ENCODE data around the gene SFRP5.

Gene SFRP5

DNA sequence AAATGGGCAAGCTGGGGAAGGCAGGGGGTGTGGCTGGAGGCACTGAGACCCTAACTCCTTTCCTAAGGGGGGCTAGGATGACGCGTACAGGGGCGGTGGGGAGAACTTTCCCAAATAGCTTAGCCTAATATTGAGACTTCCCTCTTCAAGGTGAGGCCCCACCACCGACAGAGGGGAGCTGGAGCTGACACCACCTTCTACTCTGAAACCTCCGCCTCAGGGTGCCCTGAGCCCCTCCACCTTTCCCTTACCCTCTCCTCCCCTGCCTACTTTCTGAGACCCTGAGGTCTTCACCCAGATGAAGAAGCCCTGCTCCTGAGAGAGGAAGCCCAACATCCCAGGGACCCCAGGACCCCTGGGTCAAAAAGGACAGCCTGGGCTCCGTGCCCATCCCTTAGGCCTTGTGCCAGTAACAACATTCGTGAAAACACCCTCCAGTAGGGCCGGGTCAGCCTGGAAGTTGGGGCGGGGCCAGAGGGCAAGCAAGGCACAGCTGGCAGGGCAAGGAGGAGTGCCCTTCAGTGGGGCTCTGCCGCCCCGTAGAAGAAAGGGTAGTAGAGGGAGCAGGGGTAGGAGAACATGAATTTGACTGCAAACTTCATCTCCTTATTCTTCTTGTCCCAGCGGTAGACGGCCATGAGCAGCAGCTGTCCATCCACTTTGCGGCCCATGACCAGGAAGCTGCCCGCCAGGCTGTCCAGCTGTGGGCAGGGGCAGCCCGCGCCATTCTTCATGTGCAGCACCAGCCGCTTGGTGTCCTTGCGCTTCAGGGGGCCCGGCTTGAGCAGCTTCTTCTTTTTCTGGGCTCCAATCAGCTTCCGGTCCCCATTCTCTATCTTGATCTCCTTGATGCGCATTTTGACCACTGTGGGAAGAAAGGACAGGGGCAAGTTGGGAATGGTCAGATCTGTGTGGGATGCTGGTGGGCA, 4.5 kb downstream of the SFRP5 start:
- no peak for DNase-seq (ENCODE audit: low read depth in 1 of 2, low spot score in 1 of 2)

DNA sequence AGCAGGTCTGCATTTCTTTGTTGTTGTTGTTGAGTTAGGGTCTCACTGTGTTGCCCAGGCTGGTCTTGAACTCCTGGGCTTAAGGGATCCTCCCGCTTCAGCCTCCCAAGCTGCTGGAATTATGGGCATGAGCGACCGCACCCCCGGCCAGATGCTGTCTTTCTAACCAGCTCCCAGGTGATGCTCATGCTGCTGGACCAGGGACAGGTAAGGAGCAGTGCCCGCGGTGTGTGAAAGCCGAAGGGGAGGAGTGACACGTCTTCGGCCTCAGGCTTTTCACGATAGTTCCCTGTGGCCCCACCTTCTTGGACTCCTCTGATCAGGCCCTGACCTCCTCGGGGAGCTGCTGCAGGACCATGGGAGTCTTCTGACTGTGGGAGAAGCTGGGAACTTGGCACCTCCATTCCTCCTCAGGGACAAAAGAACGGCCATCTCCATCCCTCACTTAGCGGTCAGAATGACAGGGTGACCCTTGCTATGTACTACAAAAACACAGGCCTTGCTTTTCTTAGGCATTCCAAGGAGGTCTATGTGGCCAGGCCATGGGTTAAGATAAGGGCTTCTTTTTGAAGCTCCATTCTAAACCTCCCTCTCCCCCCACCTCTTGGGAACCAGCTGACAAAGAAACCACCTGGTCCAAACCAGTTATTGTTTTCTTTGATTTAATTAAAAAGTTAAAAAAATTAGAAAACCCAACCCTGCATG, 5.5 kb downstream of the SFRP5 start:
- no peak for DNase-seq (ENCODE audit: low read depth in 1 of 2, low spot score in 1 of 2)

DNA sequence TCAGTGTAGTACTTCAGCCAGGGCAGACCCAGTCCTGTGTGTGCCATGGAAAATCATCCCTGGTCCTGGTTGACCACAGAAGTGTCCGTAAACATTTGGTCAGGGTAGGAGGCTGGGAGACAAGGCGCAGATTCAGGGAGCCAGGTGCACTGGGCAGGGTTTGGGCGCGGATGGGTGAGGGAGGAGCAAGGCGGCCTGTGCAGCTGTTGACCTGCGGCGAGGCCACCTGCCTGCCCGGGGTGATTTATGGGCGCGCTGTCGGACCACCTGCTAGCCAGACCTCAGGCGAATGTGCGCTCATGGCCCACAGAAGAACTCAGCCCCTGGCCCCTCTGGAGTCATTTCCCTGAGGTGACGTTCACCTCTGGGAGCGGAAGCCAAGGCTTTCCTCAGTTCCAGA, 6.6 kb downstream of the SFRP5 start:
- DNase-seq (ENCODE audit: low read depth in 1 of 2, low spot score in 1 of 2) = no peak

DNA sequence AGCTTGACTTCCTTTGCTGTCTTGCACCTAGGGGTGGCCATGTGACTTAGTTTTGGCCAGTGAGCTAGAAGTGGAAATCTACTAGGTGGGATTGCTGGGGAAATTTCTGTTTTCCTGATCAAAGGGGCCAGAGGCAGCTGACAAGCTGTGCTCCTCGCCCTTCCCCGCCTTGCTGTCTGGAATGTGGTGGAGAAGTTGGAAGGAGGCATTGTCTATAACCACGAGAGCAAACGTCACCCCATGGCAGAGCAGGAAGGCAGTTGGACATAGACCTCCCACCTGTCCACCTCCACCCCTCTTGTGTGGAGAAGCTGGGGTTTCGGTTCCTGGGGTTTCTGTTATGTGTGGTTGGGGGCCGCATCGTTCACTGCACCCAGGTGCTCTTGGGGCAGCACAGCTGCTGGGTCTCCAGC, 7.3 kb downstream of the SFRP5 start:
- DNase-seq (ENCODE audit: low read depth in 1 of 2, low spot score in 1 of 2) = no peak

DNA sequence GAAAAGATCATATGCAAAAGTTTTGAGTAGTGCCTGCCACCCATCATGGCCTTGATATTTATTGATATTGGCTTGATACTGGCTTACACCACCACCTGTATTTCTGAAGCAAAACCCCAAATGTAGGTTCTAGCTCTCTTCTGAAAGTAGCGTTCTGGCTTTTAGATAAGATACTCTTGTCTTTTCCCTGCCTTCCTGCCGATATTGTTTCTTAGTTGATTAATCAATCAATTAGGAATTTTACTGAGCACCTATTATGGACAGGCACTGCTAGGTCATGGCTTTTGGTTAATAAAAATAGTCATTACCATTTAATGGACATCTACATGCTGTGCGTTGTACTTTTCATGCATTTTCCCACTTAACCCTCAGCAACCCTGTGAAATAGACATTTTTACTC, 7.9 kb downstream of the SFRP5 start:
- no peak for DNase-seq (ENCODE audit: low read depth in 1 of 2, low spot score in 1 of 2)

DNA sequence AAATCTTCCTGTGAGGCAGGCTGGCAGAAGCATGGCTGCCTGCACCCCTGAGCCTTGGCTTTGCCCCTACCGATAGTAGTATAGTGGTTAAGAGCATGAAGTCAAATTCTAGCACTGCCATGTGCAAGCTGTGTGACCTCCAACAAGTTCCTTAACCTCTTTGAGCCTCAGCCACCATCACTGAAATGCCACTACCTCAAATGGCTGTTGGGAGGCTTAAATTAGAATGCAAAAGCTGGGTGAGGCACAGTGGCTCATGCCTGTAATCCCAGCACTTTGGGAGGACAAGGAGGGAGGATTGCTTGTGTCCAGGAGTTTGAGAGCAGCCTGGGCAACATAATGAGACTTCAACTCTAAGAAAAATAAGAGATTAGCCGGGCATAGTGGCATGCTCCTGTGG, 8.4 kb downstream of the SFRP5 start:
- DNase-seq (ENCODE audit: low read depth in 1 of 2, low spot score in 1 of 2) = no peak

DNA sequence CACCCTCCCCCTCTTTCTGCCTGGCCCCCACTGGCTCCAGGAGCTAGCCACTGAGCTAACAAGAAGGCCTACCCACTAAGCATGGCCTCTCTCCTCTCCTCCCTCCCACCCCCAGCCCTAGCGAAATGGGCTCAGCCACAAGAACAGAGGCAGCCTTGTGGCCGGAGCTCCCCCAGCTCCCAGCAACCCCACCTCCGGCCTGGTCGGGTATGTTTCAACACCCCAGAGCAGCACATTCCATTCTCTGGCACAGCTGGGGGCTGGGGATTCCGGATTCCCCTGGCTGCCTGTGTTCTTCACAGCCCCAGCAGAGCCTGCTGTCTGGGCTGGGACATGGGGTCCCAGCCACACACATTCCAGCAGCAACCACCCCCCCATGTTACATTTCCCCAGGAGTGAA, 9.0 kb downstream of the SFRP5 start:
- no peak for DNase-seq (ENCODE audit: low read depth in 1 of 2, low spot score in 1 of 2)

DNA sequence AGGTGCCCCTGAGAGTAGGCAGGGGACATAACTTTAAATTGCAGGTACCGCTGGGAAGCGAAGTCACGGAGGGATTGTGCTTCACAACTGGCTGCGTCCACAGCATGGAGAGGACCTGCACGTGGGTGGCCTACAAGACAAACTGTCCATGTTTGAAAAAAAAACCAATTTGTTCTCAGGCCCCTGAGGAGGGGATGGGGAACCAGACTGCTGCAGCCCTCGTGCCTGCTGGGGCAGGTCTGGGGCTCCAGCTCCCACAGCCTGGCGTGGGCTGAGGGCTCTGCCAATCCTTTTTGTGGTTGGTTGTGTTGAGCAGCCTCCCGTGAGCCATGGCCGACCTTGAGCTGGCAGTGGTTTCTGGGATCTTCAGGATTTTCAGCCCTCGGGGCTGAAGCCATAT, 9.7 kb downstream of the SFRP5 start:
- DNase-seq (ENCODE audit: low read depth in 1 of 2, low spot score in 1 of 2) = no peak

DNA sequence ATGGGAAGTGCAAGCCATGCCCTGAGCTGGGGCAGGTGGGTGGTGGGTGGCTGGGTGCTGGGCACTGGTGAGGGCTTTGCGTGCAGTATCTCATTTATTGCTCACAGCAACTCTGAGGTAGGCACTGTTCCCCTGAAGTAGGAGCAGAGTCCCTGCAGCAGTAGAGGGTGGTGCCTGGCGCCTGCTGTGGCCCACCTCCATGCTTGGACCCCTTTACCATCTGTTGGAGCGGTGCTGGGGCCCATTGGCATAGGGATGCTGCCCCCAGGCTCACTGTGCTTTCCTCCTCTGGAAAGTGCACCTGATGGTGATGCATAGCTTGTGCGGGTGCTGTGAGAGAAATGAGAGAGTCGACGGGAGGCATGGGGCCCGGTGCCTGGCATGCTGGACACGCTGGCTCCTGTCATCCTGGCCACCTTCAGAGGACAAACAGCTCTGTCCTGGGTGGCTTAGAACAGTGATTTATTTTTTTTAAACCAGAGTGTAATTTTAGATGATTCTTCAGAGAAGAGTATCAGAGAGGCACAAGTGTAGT, 10.4 kb downstream of the SFRP5 start:
- DNase-seq (ENCODE audit: low read depth in 1 of 2, low spot score in 1 of 2) = no peak

DNA sequence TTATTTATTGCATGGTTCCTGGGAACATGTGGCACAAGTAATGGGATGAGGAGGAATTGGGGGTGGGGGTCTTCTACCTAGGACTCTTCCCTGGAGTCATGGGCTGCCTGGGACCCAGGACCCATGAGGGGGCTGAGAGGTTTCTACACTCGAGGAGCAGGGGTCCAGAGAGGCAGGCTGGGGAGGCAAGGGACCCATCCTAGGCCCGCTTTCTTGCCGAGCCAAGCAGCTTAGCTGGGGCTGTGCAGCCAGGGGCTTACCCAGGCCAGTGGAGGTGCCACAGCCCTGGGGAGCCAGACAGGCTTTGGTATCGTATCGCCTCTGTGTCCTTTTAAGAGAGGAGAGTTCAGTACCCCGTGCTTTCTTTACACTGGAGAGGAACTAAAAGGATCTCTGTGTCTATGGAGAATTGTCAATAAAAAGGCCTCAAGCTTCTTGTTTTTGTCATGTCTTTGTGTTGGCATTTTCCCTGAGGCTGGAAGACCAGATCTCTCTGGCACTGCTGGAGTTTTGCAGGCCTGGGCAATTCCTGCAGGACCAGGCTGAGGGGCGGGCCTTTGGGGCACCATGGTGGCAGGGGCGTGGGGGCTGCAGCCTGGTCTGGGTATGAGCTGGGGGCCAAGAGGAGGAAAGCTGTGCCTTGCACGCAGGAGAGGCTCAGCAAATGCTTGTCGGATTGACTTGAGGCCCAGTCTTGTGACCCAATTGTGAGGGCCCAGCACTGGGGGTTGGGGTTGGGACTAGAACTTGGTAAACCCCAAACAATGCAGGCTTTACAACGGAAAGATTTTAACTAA, 11.1 kb downstream of the SFRP5 start:
- DNase-seq (ENCODE audit: low read depth in 1 of 2, low spot score in 1 of 2) = no peak

DNA sequence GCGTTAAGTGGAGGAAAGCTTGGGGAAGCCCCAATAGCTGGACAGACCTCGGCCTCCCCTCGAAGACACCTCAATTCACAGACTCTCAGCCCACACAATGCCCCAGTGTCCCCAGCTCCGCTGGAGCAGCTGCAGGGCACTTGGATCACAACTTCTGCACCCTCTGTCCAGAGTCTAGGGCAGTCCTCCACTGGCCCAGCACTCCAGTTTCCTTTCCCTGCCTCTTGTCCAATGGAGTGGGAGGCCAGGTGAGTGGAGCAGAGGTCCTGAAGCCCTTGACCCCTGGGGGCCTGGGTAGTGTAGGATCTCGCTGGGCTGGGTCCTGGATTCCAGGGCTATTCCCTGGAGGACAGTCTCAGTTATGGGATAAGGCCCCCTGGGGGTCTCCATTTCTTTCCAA, 11.9 kb downstream of the SFRP5 start:
- DNase-seq (ENCODE audit: low read depth in 1 of 2, low spot score in 1 of 2) = no peak

DNA sequence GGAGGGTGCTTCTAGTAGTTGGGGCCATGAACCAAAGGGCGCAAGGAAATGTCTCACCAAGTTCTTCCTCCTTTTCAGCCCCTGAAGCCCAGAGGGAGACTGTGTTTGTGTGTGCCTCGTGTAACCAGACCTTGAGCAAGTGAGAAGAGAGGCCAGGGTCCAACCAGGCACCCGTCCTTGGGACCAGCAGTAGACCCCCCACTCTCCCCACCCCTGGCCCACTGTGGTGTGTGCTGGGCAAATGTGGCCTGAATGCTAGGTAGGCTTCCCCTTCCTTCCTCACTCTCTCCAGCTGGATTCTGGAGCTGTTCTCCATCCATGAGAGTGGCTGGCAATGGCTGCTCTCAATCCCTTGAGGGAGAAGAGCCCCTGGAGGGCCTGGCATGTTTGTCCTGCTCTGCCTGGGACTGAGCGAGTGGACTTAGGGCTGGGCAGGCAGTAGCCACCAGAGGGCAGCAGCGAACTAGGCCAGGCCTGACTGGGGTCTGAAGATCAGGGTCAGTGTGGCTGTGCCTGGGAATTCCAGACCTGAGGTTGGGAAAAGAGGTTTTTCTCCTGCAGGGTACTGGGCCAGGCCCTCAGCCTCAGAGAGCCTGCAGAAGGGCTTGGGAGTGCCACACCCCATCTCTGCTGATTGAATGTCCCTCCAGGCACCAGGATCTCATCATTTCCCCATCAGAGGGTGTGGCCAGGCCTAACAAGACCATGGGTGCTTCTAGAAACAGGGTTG, 12.5 kb downstream of the SFRP5 start:
- peak in 1 of 2 donors; percentile 17 for DNase-seq (ENCODE audit: low read depth in 1 of 2, low spot score in 1 of 2)

DNA sequence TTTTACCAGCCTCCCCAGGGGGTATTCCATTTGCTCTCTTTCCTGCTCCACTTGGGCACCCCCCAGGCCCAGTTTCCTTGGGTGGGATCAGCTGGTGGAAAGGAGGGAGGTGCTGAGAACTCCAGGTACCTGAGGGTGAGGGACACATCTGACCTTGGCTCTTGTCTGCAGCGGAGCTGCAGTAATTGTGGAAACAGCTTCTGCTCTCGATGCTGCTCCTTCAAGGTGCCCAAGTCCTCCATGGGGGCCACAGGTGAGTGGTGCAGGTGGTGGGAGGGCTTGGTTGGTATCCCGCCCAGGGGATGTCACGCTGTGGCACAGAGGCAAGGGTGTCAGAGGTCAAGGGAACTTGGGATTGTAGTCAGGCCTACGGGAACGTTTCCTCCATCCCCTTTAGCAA, 14.3 kb downstream of the SFRP5 start:
- no peak for DNase-seq (ENCODE audit: low read depth in 1 of 2, low spot score in 1 of 2)

DNA sequence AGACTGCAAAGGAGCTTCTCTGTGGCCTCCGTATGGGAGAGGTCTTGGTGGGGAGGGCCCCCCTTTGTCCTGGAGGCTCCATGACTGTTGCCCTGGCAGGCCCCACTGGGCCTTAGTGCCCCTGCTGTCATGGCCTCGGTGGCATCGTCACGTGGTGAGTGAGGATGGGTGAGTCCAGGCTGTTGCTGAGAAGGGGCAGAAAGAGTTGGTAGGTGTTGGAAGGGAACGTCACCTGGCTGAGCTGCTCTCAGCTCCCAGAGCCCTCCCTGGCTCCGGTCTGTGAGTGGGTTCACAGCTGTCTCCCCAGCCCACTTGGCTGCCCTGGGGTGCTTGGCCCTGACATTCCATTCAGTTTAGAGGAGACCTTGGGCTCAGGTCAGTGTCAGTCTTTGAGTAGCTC, 16.1 kb downstream of the SFRP5 start:
- DNase-seq (ENCODE audit: low read depth in 1 of 2, low spot score in 1 of 2) = no peak

DNA sequence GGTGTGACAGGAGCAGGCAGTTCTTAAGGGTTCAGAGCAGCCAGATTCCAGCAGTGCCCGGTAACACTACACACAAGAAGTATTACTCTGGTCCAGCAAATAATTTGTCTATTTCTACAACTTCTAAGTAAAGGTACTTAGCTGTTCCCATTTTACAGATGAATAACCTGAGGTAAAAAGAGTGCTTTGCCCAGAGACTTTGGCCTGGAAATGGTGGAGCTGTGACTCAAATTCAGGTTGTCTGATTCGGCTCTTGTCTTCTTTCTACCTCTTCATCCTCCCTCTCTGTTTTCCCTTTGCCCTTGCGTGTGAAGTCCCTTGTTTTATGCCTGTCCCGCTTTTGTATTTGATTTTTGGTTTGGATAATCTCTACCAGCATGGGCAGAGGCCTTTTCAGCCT, 17.1 kb downstream of the SFRP5 start:
- no peak for DNase-seq (ENCODE audit: low read depth in 1 of 2, low spot score in 1 of 2)

DNA sequence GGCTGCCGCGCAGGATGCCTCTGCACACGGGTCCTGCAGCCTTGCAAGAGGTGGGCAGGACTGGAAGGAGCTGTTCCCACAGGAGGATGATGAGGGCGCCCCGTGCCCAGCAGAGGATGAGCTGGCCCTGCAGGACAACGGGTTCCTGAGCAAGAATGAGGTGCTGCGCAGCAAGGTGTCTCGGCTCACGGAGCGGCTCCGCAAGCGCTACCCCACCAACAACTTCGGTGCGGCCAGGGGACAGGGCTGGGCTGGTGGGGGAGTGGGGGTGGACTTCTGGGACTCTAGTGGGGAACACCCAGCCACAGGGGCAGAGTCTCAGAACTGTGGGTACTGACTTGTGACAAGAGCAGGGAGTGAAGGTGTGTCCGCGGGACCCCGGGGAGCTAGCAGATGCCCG, 18.8 kb downstream of the SFRP5 start:
- no peak for DNase-seq (ENCODE audit: low read depth in 1 of 2, low spot score in 1 of 2)

DNA sequence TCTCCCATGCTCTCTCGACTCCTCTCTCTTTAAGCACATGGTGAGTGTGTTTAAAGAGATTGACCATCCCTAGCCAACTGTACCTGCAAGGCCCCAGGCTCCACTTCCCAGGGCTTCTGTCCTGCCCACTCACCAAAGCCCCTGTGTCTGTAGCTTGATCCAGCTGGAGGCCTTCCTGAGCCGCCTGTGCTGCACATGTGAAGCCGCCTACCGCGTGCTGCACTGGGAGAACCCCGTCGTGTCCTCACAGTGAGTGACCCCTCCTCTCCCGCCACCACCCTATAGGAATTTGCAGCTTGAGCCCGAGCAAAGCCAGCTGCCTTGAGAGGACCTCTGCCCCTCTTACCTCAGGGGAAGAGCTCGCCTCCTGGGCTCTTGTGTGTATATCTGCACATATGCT, 23.7 kb downstream of the SFRP5 start:
- no peak for DNase-seq (ENCODE audit: low read depth in 1 of 2, low spot score in 1 of 2)

DNA sequence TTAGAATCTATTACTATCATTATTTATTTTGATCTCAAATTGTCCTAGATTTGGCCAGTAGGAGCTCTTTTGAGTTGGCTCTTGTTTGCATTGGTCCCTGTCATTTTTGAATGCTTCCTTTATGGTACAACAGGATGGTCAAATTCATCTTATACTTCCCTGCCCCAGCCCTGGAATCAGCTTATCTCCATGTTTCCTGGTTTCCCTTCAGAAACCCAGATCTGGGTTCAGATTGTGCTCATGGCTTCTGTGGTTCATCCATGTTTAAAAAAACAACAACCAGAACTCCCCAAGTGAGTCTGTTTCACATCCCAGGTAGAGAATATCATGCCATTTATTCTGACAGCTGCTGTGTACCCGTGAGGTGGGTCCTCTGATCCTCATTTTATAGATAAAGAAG, 24.2 kb downstream of the SFRP5 start:
- no peak for DNase-seq (ENCODE audit: low read depth in 1 of 2, low spot score in 1 of 2)

DNA sequence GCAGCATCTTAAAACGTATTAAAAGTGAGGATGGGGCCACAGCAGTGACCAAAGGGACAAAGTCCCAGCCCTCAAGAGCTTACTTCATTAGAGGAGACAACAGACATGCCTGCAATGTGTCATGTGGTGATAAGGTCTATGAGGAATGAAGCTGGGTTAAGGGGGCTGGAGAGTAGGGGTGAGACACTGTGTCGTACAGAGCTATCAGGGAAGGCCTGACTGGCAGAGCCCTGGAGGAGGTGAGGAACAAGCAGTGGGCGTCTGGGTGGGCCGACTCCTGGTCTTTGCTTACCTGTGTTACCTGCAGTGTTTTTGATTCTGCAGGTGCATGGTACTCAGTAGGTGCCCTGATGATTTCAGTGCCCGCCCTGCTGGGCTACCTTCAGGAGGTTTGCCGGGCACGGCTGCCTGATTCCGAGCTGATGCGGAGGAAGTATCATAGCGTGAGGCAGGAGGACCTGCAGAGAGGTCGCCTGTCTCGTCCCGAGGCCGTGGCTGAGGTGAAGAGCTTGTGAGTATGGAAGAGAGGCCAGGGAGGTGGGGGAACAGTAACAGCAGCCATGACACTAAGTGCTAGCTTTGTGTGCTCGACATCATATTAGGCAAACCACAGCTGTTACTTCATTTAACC, 27.3 kb downstream of the SFRP5 start:
- DNase-seq (ENCODE audit: low read depth in 1 of 2, low spot score in 1 of 2) = no peak

DNA sequence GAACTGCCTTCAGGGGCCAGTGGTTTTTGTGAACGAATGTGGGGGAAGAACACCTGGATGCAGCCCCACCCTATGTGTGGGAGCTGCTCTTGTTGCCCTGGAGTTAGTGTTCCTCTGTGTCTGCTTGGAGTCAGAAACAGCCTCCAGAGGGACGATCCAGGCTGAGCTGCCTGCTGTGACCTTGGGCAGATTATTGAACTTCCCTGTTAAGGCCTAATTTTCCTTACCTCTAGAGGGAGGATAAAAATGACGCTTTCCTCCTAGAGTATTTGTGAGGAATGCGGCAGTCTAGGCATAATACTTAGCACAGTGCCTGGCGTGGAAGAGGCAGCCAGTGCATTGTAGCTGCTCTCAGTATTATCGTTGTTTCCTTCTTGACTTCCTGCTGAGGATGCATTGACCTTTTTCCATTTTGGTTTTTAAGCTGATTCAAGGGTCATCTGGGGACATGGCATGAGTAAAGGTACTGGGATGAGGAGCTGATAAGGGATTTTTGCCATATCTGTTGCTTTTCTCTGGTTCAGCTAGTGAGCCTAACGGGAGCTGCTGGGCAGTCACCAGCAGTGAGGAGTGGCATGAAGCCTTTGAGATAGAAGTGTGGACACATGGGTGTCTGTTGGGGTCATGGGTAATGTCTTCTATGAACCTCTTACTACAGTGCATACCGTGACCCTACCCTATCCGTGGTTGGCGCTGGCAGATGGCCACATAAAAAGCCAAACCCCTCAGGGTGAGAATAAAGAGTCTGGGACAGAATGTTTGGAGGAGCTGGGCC, 28.4 kb downstream of the SFRP5 start:
- no peak for DNase-seq (ENCODE audit: low read depth in 1 of 2, low spot score in 1 of 2)

Data from stimulated activated CD4-positive, alpha-beta T cell treated with anti-CD3 and anti-CD28 coated beads, Interleukin-15, amount 100 ng/mL, for 1 hour (primary cell).